ENCODE measurements around the gene SFMBT2.

DNA sequence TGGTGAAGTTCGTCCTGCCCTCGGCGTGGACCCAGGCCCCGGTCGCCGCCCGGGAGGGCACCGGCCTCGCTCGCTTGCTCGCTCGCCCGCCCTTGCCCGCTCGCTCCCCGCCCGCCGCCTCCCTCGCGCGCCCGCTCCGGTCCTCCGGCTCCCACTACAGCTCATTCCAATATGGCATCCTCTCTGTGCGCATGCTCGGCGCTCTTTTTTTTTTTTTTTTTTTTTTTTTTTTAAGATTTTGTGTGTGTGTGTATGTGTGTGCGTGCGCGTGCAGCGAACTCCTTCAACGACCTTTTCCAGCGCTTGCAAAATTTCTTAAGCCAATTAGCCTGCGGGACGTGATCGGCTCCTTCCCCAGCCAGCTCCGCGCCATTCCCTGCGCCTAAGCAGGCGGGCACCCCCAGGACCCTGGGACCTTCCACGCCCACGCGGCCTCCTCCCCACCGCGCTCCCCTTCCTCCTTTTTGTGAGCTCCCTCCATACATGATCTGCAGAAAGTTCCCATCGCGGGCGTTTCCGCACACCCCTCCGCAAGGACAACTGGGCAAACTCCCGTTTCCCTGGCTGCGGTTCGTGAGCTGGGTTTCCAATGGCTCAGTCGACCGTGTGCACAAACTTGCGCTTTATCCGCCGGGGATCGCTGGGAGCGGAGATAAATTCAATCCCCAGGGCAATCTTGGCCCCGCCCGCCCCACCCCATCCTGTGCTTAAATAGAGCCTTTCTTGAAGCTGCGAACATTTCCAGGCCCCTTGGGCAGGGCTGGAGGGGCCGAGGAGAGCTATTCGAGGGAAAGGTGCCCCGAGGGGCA is at the start of gene SFMBT2:
- TF ChIP-seq, protein P1, sequence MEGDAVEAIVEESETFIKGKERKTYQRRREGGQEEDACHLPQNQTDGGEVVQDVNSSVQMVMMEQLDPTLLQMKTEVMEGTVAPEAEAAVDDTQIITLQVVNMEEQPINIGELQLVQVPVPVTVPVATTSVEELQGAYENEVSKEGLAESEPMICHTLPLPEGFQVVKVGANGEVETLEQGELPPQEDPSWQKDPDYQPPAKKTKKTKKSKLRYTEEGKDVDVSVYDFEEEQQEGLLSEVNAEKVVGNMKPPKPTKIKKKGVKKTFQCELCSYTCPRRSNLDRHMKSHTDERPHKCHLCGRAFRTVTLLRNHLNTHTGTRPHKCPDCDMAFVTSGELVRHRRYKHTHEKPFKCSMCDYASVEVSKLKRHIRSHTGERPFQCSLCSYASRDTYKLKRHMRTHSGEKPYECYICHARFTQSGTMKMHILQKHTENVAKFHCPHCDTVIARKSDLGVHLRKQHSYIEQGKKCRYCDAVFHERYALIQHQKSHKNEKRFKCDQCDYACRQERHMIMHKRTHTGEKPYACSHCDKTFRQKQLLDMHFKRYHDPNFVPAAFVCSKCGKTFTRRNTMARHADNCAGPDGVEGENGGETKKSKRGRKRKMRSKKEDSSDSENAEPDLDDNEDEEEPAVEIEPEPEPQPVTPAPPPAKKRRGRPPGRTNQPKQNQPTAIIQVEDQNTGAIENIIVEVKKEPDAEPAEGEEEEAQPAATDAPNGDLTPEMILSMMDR (IDR thresholded peaks at IDR 0.05) = peak in 2 of 6 experiments; percentile 23 to 24
- TF ChIP-seq POLR2A (IDR thresholded peaks at IDR 0.05) = peak in 1 of 2 donors; percentile 34
